OCI-LY7 (cell line): ENCODE data around the gene EP400.

Source experiments
- CTCF ChIP-seq: fragments of 200-600 bp; sonication (generic); conservative IDR thresholded peaks from 2 replicates; pipeline ENCODE4 v1.5.1; 2014; ENCODE audit warnings: mild to moderate bottlenecking, antibody characterized with exemption, low read length, moderate library complexity, mixed read lengths
- EZH2phosphoT487 ChIP-seq: fragments of 200-600 bp; sonication (generic); IDR thresholded peaks from 2 replicates; pipeline ENCODE4 v1.6.1; 2018; ENCODE audit warnings: low read depth, borderline replicate concordance, mild to moderate bottlenecking, mixed run types, antibody characterized with exemption, low read length, moderate library complexity, mixed read lengths

- TF ChIP-seq CTCF (no peak), EZH2phosphoT487 (no peak)
Measured at GRCh38 chr12:131912518-131913274, 37.0 kb upstream of the EP400 start.
